ENCODE results near the gene TLE7. TPM values are rescaled to one million over a fixed set of nuclear protein-coding genes. Genes with fewer than 3 reads are reported as not detected.
A peak's percentile ranks its signal among the peaks of the same experiment; 100 is the strongest.

Gene TLE7
- total RNA-seq, 1 experiment from 2014 or later: not detected

DNA sequence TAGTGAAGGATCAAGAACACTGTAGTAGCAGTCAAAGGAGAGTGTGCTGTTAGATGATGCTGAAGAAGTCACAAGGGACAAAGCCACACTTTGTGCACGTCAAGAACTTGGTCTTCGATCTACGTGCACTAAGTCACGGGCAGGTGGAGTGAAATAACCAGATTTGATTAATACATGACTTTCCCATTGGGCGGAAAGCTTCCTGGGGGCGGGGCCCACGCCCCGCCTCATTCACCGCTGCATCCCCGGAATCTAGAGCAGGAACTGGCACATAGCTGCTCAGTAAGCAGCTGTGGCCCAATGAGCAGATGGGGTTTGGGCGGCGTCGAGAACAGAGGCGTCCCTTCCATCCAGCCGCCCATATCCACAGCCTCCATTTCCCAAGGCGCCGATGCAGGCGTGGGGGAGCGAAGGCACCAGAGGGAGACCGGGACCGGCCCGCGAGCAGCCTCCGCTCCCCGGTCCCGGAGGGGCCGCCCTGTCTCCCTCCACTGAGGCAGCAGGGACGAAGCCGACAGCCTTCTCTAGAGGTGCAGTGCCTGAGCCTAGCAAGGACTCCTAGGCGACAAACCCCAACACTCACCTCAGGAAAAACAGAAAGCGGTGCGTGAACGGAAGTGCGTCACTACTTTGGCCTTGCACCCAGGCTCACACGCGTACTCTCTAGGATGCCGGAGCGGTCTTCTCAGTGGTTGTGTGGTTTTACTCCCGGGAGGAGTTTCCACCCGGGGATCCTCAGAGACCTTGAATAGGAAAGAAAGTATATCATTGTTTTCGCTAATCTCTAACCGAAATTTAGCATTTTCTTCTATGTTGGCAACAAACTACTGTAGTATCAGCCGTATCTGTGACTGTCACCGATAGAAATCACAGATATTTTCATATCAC lies 42.4 kb upstream of the TLE7 start:
- H3K4me1 Mint-ChIP-seq (ENCODE audit: insufficient read depth, unreplicated experiment): peaks cover 8% of the 10 kb centered on the region
- peak overlapping the region; percentile 72 for H3K27ac Mint-ChIP-seq (ENCODE audit: low read depth, unreplicated experiment)
- TF ChIP-seq, protein P1, sequence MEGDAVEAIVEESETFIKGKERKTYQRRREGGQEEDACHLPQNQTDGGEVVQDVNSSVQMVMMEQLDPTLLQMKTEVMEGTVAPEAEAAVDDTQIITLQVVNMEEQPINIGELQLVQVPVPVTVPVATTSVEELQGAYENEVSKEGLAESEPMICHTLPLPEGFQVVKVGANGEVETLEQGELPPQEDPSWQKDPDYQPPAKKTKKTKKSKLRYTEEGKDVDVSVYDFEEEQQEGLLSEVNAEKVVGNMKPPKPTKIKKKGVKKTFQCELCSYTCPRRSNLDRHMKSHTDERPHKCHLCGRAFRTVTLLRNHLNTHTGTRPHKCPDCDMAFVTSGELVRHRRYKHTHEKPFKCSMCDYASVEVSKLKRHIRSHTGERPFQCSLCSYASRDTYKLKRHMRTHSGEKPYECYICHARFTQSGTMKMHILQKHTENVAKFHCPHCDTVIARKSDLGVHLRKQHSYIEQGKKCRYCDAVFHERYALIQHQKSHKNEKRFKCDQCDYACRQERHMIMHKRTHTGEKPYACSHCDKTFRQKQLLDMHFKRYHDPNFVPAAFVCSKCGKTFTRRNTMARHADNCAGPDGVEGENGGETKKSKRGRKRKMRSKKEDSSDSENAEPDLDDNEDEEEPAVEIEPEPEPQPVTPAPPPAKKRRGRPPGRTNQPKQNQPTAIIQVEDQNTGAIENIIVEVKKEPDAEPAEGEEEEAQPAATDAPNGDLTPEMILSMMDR (IDR thresholded peaks at IDR 0.05; ENCODE audit: unreplicated experiment): no peak
- H3K27me3 Mint-ChIP-seq (ENCODE audit: insufficient read depth, unreplicated experiment): no peaks in the 10 kb centered on the region
- intact Hi-C loops (cut with micrococcal nuclease): loop anchor here (1.0 kb wide), 1 partner anchor 22 kb away; the partner anchor contains the start of gene ZNF23
- DNase-seq (ENCODE audit: unreplicated experiment): peak; percentile 88
- H3K36me3 Mint-ChIP-seq (ENCODE audit: insufficient read depth, unreplicated experiment): no peaks in the 10 kb centered on the region
- peak overlapping the region; percentile 79 for H3K4me3 Mint-ChIP-seq (ENCODE audit: unreplicated experiment)
- H3K9me3 Mint-ChIP-seq (ENCODE audit: unreplicated experiment): no peaks in the 10 kb centered on the region
- POLR2A ChIA-PET: interaction anchor here (0.6 to 5.3 kb wide), 6 partner anchors 9 to 1248 kb away, joined by 3 to 94 read pairs (median 4); partner anchors contain the start of gene ZNF23
- BruUV-seq (replicated peaks): TSS peak; percentile 90
- CTCF ChIA-PET: interaction anchor here (0.6 to 2.5 kb wide), 4 partner anchors 10 to 116 kb away, joined by 3 to 10 read pairs (median 3); no protein-coding TSS in a partner anchor

- TF ChIP-seq, protein P1 (IDR thresholded peaks at IDR 0.05; ENCODE audit: unreplicated experiment): no peak
- H3K4me1 Mint-ChIP-seq (ENCODE audit: insufficient read depth, unreplicated experiment): peaks cover 8% of the 10 kb centered on the region
- H3K4me3 Mint-ChIP-seq (ENCODE audit: unreplicated experiment): no peak overlapping the region
- peaks cover 5% of the 10 kb centered on the region for H3K9me3 Mint-ChIP-seq (ENCODE audit: unreplicated experiment)
- no peak overlapping the region for H3K27ac Mint-ChIP-seq (ENCODE audit: low read depth, unreplicated experiment)
- no TSS peak for BruUV-seq (replicated peaks)
- DNase-seq (ENCODE audit: unreplicated experiment): no peak
- ChIA-PET POLR2A (interaction anchor here (5.3 kb wide), 1 partner anchor 20 kb away, joined by 94 read pairs; the partner anchor contains the start of gene ZNF23), CTCF (interaction anchor here (0.8 to 2.0 kb wide), 3 partner anchors 20 to 129 kb away, joined by 3 to 4 read pairs (median 4); partner anchors contain the start of gene ZNF23)
- peaks cover 13% of the 10 kb centered on the region for H3K36me3 Mint-ChIP-seq (ENCODE audit: insufficient read depth, unreplicated experiment)
- intact Hi-C loops (cut with micrococcal nuclease): no loop called here
- no peaks in the 10 kb centered on the region for H3K27me3 Mint-ChIP-seq (ENCODE audit: insufficient read depth, unreplicated experiment)
Measured at GRCh38 chr16:71482569-71482968, 40.7 kb upstream of the TLE7 start.

DNA sequence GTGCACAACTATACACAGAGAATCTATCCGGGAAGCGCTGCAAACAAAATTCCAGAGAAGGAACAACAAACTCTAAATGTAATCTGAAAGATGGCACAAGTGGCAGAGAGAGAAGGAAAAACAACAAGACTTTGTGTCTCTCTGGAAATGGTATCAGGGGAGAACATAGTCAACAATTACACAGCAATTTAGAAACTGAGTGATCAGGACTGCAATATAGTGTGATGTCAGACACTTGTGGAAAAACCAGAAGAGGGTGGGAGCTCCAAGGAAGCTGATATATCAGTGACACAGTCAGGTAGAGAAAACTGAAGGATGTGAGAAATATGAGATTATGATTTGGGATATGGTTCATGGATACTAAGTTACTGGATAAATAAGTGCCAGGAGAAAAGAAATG lies 39.1 kb upstream of the TLE7 start:
- intact Hi-C loops (cut with micrococcal nuclease): no loop called here
- H3K9me3 Mint-ChIP-seq (ENCODE audit: unreplicated experiment): peaks cover 7% of the 10 kb centered on the region
- BruUV-seq (replicated peaks): no TSS peak
- H3K36me3 Mint-ChIP-seq (ENCODE audit: insufficient read depth, unreplicated experiment): peaks cover 26% of the 10 kb centered on the region
- H3K4me1 Mint-ChIP-seq (ENCODE audit: insufficient read depth, unreplicated experiment): peaks cover 8% of the 10 kb centered on the region
- no peaks in the 10 kb centered on the region for H3K27me3 Mint-ChIP-seq (ENCODE audit: insufficient read depth, unreplicated experiment)
- no peak for DNase-seq (ENCODE audit: unreplicated experiment)
- TF ChIP-seq, protein P1 (IDR thresholded peaks at IDR 0.05; ENCODE audit: unreplicated experiment): no peak
- no peak overlapping the region for H3K4me3 Mint-ChIP-seq (ENCODE audit: unreplicated experiment)
- ChIA-PET CTCF (interaction anchor here (0.7 to 2.0 kb wide), 4 partner anchors 18 to 829 kb away, joined by 3 to 4 read pairs (median 4); no protein-coding TSS in a partner anchor), POLR2A (interaction anchor here (5.3 kb wide), 1 partner anchor 19 kb away, joined by 94 read pairs; the partner anchor contains the start of gene ZNF23)
- no peak overlapping the region for H3K27ac Mint-ChIP-seq (ENCODE audit: low read depth, unreplicated experiment)

GRCh38 chr16:71479420-71479819 lies 37.6 kb upstream of the TLE7 start:
- DNase-seq (ENCODE audit: unreplicated experiment): peak; percentile 44
- ChIA-PET CTCF (interaction anchor here (0.6 to 1.2 kb wide), 9 partner anchors 10 to 196 kb away, joined by 3 to 8 read pairs (median 4); no protein-coding TSS in a partner anchor), POLR2A (interaction anchor here (0.6 kb wide), 1 partner anchor 453 kb away, joined by 4 read pairs; no protein-coding TSS in a partner anchor)
- Mint-ChIP-seq H3K4me1 (ENCODE audit: insufficient read depth, unreplicated experiment) (peaks cover 16% of the 10 kb centered on the region), H3K9me3 (ENCODE audit: unreplicated experiment) (peaks cover 7% of the 10 kb centered on the region), H3K27me3 (ENCODE audit: insufficient read depth, unreplicated experiment) (no peaks in the 10 kb centered on the region), H3K36me3 (ENCODE audit: insufficient read depth, unreplicated experiment) (peaks cover 29% of the 10 kb centered on the region), H3K27ac (ENCODE audit: low read depth, unreplicated experiment) (no peak overlapping the region), H3K4me3 (ENCODE audit: unreplicated experiment) (no peak overlapping the region)
- TF ChIP-seq, protein P1 (IDR thresholded peaks at IDR 0.05; ENCODE audit: unreplicated experiment): peak; percentile 40
- BruUV-seq (replicated peaks): no TSS peak
- intact Hi-C loops (cut with micrococcal nuclease): no loop called here
